DMS114 treated with DMSO at 0.1 percent for 48 hours (cell line): ENCODE measurements around the gene PCSK1N.

Experiments
- DNase-seq: peaks from one replicate; lab custom pipeline; 2025; ENCODE audit not compliant: unreplicated experiment; lab: John Stamatoyannopoulos, UW

PCSK1N gene

GRCh38 chrX:48791063-48791820 lies 44.2 kb downstream of the PCSK1N start:
- no peak for DNase-seq

- DNase-seq, result no peak
Measured at GRCh38 chrX:48790477-48790876, 44.9 kb downstream of the PCSK1N start.

GRCh38 chrX:48789366-48790220 lies 45.8 kb downstream of the PCSK1N start:
- DNase-seq, result no peak

- DNase-seq, result no peak
Measured at GRCh38 chrX:48787505-48788443, 47.6 kb downstream of the PCSK1N start.

GRCh38 chrX:48786825-48787504 lies 48.4 kb downstream of the PCSK1N start:
- no peak for DNase-seq

DNA sequence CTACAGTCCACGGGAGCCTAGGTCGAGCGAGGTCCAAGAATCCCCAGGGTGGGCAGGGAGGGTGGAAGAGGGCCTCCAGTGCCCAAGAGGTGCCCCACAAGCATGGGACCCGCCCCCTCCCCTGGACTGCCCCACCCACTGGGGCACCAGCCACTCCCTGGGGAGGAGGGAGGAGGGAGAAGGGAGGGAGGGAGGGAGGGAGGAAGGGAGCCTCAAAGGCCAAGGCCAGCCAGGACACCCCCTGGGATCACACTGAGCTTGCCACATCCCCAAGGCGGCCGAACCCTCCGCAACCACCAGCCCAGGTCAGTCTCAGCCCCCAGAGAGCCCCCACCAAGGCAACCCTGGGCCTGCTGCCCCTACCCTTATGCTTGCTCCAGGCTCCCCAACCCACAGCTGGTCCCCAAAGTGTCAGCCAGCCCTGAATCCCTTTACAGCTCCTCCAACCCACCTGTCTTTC lies 49.0 kb downstream of the PCSK1N start, which contains the start of gene GATA1:
Gene GATA1 (plus strand): TSS at position 250 of the 460 bp plus-strand sequence. CDS start 4,520 bp downstream, outside the sequence.
- no peak for DNase-seq

DNA sequence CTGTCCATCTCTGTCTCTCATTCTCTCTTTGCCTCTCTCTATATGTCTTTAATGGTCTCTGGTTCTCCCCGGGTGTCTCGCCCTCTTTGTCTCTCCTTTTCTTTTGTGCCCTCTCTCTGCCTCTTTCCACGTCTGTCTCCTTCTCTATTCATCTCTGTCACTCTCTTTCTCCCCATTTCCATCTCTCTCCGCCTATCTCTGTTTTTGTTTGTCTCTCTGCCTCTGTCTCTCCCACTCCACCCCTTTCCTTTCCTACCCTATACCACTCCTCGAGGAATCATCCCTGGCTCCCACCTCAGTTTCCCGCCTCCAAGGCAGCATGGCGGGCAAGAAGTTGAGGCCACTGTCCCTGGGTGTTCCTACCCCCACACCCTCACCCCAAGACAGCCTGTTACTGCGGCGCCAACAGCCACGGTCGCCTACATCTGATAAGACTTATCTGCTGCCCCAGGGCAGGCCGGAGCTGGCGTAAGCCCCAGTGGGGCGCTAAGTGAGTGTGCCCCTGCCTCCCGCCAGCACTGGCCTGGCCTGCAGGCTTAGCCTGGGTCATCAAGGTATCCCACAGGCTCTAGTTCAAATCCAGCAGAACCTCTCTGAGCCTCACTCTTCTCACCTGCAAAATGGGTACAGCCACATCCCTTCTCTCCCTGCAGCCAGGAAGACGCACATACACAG lies 49.7 kb downstream of the PCSK1N start:
- DNase-seq, result no peak

DNA sequence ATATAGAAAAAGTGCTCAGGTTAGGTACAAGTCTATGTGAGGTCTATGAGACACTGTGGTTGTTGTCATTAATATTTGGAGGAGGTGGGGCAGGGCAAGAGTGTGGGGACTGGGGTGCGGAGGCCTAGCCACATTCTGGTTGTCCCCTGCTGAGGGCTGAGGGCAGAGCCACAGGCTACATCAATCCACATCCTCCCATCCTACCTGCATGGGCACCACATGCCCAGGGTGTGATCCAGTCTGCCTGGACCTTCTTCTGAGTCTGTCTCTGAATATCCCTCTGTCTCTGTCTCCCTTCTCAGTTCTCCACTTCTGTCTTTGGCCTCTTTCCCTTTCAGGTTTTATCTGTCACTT lies 50.2 kb downstream of the PCSK1N start:
- DNase-seq, result no peak

DNA sequence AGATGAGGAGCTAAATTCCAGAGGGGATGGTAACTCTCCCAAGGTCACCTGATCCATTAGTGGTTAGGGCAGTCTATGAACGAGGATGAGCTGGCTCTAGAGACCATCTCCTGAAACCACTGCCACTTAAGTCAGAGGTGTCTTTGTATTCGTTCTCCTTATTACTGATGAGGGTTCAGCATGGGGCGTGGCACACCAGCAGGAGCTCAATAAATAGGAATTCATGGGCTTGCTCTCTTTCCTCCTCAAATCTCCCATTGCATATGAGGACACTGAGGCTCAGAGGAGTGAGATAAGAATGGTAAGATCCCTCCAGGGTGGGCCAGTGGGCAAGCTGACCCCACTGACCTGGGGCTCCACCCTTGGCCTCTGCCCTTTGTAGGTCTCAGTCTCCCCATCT lies 50.7 kb downstream of the PCSK1N start:
- no peak for DNase-seq

GRCh38 chrX:48782795-48783194 lies 52.6 kb downstream of the PCSK1N start:
- no peak for DNase-seq

DNA sequence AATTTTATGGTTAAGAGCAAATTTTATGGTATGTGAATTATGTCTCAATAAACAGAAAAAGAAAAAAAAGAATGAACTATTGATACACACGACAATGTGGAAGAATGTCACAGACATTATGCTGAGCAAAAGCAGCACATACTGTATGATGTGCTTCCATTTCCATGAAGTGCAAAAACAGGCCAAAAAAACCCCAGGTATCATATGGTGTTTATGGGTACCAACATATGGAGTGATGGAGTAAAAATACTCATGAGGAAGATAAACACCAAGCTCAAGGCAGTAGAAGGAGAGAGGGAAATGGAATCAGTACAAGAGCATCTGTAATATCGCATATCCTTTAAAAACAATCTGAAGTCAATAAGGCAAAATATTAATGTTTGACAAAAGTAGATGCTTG lies 53.2 kb downstream of the PCSK1N start:
- no peak for DNase-seq

- DNase-seq, result no peak
Measured at GRCh38 chrX:48781705-48782104, 53.7 kb downstream of the PCSK1N start.
